Measurements from ENCODE around the gene INPP5E.

Gene INPP5E

DNA sequence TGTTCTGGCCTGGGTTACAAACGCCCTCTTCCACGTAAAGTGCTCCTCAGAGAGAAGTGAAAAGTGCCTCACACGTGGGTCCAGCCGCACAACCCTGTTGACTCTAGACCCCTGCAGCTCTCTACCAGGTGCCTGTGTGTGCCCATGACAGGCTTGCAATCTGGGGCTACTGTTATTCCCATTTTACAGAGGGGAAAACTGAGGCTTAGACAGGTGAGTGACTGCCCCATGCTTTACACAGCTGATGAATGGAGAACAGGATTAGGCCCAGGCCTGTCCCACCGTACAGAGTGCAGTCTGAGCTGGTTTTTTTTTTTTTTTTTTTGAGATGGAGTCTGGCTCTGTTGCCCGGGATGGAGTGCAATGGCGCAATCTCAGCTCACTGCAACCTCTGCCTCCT is 6.2 kb upstream of the INPP5E start:
- no peak for DNase-seq

DNA sequence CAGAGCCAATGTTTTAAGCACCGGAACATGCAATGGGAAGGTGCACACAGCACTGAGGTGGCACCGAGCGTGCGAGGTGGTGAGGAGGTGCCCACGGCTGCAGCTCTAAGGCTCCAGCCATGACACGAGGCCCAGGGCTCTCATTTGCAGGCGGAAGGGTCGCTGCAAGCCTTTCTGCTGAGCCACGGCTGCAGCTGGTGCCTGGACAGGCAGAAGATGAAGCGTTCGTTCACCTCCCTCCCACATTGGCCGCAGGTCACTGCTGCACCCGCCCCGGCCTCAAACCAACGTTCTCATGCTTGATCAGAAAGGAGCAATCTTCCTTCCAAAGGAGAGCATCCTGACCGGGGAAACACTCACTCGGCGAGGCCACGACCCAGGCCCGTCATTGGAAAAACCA is 4.5 kb upstream of the INPP5E start:
- no peak for DNase-seq

DNA sequence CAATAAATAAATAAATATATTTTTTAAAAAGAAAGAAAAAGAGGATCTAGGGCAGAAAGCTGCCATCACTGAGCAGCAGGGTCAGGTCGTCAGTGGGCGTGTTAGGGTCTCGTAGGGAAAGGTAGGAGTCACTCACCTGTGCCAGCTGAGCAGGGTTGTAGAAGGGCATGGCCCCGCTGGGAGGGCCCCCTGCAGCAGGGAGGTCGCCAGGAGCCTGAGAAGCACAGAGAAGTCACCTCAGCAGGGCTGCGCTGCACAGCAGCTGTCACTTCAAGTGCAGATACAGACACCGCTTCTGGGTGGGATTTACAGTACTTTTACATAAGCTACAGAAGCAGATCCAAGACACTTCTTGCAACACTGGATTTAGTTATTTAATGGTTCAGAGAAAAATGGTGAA is 4.0 kb upstream of the INPP5E start:
- DNase-seq, result no peak

DNA sequence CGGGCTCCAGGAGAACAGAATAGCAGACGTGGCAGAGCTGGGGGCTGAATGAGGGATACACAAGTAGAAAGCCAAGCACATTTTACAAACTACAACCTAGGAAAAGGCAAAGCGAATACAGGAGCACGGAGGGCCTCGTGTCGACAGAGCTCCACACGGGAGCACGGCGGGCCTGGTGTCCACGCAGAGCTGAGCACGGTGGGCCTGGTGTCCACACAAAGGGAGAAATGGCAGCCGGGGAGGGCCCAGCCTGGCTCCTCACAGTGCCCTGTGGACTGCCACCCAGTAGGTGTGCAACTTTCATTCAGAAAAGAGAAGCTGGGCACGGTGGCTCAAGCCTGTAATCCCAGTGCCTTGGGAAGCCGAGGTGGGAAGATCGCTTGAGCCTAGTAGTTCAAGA is 3.4 kb upstream of the INPP5E start:
- no peak for DNase-seq

DNA sequence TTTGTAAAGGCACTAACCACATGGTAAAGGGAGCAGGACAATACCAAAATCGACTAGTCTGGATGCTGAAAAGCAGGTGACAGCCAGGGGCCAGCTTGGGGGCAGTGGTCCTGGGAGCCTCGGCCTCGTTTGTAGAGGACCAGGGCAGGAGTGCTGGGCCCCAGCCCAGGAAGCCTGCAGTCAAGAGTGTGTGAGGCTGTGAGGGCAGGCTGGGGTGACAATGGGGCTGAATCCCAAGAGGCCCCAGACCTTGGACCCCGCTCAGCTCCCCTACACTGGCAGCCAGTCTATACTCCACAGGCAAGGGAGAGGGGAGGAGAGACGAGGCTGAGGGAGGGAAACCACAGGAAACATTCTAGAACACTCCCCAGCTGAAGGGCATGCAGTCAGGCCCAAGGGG is 2.6 kb upstream of the INPP5E start:
- no peak for DNase-seq

DNA sequence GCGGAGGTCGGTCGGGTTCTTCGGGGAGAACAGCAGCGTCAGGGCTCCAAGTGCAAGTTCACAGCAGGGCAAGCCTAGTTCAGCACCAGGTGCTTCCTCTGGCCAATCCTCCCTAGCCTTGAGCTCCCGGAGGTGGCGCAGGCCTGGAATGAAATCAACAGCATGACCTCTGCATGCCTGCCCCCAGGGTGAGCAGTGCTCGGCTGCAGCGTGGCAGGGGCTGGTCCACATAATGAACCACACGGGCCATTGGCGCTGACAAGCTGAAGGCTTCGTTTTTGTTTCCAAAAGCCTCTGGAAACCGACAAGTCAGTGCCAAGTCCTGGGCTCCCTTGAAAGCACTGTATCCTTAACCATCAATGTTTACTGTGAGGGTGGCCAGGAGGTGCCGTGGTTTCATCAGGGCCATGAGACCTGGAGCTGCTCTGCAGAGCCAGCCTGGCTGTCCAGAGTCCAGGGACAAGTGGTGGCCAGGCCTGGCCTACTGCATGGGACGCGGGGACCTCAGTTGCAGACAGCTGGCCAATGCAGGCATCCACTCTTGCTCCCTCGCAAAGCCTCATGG is 2.1 kb upstream of the INPP5E start:
- no peak for DNase-seq

DNA sequence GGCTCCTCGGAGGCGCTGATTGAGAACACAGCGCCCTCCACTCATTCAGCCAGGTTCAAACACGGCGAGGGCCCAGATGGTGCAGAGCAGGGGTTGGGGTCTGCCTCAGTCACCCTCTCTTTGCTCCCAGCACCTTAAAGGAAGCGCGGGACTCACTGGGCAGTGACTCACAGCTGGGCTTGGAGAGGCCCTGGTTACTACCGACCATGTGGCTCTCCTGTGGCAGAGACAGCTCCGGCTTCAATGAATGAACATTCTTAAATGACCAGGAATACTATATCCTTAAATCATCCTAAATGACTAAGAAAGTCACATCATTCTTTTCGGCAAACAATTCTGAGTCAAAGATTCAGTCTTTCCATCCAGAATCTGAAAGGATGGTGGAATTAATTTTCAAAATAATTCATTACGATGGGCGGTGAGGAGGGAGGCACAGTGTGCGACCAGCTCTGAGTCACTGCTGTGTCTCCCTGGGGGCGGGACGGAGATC is 1.6 kb upstream of the INPP5E start:
- no peak for DNase-seq

DNA sequence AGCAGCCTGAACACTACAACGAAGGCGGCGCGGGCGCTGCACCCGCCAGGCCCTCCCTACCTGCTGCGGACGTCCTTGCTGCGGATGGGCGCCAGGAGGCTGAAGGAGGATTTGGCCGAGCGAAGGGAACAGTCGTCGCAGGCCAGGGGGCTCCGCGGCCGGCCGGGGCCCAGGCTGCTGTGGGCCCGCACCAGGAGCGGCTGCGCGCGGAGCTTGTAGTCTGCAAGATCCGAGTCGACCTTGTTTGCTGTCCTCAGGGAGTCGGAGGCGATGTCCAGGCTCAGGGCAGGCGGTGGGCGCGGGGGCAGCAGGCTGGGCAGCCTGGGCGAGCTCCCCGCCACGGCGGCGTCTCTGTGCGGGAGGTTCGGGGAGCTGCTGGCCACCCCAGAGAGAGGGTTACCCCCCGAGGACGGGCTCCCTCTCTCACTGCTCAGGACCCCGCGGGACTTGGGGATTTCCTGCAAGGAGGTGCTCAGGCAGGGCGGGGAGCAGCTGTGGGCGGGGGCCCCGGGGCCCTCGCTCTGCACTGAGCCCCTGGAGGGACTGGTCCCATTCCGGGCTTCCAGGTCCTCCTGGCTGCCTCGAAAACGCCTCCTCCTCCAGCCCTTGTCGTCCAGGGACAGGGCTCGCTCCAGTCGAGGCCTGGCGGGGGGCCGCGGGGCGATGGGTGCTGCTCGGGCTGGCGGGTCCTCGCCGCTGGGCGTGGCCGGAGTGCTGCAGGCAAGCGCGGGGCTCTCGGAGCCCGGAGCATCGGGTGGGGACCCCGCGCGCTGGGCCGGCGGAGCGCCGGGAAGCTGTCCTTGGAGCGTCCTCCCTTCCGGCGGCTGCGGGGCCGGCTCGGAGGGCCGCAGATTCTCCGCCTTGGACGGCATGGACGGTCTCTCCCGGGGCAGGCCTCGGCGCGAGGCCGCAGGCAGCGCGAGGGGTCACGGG is 831 bp downstream of the INPP5E start:
- no peak for DNase-seq

DNA sequence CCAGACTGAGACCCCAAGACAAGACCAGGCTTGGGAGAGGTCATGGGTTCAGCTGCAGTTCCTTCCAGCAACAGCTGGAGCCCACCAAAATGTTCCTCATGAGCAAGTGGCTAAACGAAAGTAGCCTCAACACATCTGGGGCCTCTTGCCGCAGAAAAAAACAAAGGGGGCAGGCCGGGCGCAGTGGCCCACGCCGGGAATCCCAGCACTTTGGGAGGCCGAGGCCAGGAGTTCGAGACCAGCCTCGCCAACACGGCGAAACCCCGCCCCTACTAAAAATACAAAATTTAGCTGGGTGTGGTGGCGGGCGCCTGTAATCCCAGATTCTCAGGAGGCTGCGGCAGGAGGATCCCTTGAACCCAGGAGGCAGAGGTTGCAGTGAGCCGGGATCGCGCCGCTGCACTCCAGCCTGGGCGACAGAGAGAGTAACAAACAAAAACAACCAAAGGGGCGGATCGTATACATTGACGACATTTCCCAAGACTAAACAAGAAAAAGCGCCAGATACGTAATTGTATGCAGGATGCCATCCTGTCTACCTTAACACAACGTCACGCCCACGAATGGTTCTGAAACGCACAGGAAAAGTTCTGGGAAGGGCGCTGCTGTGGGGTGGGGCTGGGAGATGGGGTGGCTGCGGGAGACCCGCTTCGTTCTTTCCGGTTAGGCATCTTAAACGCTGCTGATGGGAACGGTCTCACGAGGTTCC is 1.7 kb downstream of the INPP5E start:
- DNase-seq, result no peak

DNA sequence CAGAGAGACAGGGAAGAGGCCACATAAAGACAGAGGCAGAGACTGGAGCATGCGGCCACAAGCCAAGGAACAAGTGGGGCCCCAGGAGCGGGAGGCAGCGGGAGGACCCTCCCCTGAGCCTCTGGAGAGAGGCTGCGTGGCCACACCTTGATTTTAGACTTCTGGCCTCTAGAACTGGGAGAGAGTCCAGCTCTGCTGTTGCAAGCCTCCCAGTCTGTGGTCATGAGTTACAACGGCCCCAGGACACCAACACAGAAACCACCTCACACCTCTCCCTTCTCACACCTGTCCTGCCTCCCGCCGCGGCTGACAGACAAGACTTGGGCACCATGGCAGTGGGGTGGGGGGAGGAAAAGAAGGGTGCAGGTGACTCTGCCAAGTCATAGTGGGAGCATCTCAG is 2.2 kb downstream of the INPP5E start:
- no peak for DNase-seq

DNA sequence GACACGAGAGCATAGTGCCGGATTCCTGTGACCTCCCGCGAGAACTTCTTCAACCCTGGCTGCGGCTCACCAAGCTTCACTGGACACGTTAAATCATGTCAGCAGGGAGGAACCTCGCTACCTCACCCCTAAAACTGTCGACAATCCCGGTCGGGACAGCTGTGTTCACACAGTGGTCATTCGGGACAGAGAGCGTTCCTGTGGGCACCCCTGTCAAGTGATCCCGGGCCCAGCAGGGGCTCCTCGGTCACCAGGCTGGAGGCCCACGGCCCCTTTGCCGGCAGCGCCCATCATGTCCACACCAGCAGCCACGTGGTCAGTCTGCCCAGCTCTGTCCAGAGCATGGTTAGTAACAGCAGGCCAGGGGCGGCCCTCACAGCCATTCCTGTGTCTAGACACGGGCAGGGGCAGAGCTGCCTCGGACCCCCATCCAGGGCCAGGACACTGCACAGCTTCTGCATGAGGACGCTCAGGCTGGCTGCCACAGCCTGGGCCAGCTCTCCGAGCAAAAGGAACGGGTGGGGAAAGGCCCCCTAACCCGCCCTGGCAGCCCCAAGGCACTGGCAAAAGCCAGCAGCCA is 3.5 kb downstream of the INPP5E start:
- DNase-seq, result no peak

DNA sequence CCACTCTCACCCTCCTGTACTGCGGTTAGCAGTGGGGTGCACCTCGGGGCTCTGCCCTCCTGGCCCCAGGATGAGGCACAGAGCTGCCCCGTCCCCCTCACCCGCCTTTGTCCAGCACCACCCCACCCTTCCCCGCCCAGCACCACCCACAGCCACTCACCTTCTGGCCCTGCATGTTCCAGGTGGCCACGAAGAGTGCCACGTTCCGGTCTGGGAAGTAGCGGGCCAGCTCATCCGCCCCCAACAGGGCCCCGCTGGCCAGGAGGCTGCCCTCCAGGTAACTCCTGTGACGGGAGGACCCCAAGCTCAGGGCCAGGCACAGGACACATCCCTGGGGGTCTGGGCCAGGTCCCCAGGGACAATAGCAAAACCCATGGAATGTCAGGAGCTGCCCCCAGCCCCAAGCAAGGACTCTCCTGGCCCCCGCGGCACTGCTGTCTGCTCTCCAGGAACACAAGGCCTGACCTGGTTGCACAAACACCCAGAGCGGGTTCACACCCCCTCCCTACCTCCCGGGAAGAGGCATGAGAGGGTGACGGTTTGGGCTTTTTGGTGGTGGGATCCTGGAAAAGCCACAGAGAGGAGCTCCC is 5.0 kb downstream of the INPP5E start:
- no peak for DNase-seq

DNA sequence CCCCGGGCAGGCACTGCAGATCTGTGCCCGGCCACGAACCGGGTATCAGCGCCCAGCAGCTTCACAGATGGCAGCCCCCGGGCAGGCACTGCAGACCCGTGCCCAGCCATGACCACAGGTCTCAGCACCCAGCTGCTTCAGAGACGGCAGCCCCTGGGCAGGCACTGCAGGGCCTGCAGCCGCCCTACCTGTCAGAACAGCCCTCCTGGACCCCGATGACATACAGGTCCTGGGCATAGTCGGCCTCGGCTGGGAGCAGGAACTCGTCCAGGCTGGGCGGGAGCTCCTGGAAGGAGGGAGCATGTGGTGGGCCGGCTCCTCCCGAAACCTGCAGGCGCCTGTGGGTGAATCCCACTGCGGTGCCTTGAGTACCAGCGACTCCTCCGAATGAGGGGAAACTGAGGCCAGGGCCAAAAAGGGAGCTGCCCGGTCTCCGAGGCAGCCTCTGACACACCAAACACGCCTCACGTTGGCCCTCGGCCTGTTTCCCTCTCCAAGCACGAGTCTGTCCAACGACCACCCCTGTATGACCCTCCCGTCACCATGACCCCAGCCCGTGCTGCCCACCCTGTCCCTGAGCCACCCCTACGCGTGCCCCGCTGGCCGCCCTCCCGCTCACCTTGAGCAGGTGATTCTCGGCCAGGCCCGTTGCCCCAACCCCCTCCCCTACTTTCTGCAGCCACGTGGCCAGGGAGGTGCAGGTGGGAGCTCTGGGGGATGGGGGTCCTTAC is 5.6 kb downstream of the INPP5E start:
- DNase-seq, result no peak

DNA sequence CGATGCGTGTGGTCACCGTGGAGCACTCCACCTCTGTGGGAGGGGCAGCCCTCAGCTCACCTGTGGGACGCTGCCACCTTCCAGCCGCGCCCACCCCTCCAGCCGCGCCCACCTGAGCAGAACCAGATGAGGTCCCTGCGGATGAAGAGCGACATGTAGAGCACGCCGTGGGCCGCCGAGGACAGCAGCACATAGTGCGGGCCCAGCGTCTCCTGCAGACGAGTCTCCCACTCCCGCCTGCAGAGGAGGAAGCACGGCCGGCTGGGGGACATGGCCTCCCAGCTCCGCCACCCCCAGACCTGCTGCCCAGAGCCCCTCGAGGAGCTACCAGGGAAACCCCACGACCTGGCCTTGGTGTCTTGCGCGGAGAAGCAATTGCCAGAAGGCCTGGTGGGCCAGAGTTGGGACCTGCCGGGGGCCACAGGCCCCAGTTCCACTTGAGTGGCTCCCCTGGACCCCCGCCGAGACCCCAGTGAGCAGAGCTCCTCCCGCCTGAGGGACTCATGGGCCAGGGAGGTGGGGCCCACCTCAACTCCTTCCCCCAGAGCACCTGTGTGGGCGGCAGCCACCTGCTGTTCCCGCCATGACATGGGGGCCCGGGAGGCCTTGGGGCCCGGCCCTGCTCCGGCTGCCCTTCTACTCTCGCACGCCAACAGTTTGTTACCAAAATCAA is 6.5 kb downstream of the INPP5E start:
- no peak for DNase-seq

DNA sequence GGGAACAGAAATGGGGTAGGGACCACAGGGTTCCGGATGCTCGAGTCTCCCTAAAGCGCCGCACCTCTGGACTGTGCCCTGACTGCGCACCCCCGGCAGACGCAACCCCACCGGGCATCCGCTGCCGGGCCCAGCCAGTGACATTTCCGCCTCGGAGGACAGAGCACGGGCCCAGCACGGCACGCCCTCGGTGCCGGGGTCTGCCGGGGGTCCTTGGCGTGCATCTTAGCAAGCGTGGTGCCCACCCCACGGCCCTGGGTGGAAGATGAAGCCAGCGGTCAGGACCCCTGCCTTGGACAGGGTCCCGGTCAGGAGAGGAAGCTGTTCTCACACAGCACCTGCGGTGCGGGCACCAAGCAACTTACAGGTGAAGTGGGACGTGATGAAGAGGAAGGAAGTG is 7.1 kb downstream of the INPP5E start:
- no peak for DNase-seq

DNA sequence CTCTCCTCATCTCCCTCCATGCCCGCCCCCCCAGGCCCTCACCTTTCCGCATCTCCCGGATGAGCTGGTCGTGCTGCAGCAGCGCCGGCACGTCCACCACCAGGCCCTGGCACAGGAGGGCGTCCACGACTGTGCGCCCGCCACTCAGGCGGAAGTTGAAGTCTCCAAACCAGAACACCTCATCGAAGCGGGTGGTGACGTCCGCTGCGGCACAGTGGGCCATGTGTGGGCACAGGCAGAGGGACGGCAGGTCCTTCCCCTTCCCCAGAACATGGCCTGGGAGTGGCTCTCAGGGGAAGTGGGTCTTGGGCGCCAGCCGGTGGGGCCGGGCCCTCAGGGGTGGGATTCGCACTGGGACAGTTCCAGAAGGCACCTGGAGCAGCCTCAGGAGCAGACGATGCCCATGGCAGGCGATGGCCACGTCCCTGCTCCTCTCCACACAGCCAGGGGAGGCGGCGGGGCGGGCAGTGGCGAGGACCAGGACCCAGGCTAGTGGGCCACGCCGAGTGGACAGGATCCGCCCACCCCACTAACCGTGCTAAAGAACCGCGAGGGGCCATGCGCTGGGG is 7.8 kb downstream of the INPP5E start:
- no peak for DNase-seq

DNA sequence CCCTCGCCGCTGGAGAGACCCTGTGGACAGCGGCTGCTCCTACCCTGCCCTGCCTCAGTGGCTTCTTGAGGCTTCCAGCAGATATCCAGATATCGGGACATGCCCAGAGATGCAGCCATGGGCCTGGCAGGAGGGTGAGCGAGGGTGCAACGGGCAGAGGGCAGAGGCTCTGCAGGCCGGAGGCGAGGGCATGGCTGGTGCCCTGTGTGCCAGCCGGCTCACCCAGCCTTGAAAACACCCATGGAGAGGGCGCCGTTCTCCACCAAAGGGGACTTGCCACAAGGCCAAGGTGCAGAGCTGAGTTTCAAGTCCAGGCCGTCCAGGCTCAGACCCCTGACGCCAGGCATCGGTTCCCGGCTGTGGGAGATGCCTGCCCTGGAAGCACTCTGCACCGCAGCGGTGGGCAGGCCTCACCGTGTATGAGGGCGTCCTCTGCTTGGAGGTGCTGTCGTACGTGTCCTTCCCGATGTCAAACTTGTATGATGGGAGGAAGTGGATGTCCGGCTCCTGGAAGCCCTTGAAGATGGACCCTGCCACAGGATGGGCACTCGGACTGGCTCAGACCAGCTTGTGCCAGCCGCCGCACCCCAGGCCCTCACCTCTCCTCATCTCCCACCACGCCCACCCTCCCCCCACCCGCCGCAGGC is 8.9 kb downstream of the INPP5E start:
- DNase-seq, result no peak

DNA sequence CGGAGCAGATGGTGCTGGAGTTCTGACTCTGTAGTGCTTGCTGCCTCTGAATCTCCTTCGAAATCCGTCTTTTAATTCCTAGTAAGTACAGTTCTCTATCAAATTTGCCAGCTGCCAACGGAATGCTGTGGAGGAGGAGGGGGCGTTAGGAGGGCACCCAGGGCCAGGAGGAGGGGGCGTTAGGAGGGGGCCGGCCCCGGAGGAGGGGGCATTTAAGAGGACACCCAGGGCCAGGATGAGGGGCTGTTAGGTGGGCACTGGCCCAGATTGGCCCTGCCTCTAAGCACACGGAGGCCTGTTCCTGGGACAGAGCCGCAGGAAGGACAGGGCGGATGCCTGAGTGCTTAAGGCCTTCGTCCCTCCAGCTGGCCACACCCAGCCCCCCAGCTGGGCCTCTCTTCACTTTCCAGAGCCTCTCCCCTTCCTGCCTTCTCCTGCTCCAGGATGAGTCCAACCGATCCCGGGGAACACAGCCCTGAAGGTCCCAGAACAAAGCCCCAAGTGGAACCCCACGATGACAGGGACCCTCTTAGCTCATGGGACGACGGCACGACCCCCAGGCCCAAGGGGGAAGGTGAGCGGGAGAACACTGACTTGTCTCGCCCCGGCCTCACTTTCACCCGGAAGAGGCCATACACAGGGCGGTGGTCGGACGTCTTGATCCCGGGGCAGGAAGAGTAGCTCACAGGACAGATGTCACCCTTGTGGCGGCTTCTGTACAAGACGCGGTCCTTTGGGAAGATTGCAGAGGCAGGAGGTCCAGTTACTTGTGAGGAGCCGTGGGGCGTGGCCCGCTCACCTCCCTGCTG is 9.8 kb downstream of the INPP5E start:
- DNase-seq, result no peak

DNA sequence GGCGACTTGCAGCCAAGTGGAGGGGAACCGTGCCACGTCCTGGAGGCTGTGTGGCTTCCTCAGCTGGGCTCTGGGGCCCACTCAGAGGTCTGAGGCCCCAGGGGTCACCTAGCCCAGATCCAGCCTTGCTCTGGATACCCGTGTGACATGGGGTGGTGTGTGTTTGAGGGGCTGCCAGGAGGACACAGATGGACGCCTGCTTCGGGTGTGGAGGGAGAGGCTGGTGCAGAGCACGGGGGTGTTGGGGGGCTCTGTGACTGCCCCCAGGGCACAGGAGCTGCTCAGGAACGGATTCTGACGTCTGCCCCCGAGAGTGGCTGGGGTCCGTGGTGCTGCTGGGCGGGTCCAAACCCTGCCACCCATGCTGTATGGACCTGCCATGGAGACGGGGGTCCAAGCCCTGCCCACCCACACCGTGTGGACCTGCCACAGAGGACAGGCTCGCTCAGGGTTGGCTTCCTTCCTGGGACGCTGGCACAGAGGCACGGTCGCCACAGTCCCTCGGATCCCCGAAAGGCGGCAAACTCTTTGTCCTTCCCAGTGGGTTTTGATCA is 10.5 kb downstream of the INPP5E start:
- DNase-seq, result no peak

DNA sequence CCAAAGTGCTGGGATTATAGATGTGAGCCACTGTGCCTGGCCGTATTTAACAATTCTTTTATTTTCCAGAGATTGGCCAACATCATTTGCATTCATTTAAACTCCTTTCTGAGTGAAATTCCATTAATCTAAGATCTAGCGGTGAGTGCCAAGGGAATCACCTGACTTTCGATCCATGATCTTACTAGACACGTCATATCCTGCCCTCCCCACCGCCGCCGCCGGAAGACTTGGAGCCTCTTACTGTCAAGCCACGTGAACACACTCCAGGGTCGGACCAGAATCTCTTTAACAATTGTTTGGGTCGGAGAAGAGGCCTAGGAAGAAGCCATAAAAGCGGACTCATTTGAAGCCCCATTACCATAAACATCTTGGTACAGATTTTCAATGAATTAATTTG is 12.9 kb downstream of the INPP5E start:
- DNase-seq, result no peak
